ENCODE results near the gene CHD9NB.
A peak's percentile ranks its signal among the peaks of the same experiment; 100 is the strongest.

Gene CHD9NB

GRCh38 chr16:53022374-53022773 is 30.3 kb downstream of the CHD9NB start:
- peak; percentile 42 for DNase-seq

DNA sequence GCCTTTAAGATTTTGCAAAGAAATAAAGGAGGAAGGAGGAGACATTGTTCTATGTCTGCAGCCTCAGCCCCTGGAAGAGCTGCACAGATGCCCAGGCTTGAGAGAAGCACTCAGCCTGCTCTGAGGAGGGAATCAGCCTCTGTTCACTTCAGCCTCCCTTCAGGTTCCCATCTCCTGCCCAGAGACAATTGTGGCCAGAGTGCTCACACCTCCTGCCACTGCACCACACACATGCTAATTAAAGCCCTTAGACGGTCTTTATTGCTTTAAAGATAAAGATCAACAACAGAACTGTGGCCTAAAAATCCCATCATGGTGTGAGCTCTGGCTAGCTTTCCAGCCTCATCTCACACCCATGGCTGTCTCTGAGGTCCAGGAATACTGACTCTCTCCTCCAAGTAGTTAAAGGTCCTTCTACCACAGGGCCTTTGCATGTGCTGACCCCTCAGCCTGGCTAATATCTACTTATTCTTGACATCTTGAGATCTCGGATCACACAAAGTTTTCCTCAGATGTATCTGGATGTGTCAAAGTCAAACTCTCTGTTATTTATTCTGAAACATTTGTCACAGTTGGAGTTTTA is 33.8 kb downstream of the CHD9NB start:
- DNase-seq, result no peak

GRCh38 chr16:53014287-53014686 is 38.4 kb downstream of the CHD9NB start:
- no peak for DNase-seq

DNA sequence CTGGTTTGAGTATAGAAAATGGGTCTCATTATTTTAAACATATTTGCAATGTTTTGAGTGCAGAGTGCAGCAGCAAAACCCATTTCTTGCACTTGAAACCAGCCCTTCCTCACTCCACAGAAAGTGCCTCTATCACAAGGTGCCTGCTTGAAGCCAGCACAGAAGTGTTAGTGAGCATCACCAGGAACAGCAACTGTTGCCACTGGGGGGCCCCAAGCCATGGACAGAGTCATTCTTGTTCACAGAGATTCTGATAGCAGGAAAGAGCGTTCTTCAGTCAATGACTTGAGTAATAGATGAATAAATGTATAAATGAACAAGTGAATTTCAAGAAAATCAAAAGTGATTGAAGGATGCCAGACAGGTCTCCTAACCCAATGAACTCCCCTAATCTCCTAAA is 45.6 kb downstream of the CHD9NB start:
- no peak for DNase-seq

DNA sequence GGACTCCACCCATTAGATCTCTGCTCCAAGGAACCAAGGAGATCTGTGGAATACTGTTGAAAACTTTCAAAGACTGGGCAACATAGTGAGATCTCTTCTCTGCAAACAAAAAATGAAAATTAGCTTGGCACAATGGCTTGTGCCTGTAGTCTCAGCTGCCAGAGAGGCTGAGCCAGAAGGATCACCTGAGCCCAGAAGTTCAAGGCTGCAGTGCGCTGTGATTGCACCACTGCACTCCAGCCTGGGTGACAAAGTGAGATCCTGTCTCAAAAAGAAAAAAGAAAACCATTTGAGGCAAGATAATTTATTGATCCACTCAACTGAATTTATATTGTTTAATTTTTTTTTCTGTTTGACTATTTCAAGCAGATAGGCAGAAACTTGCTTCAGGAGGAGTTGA is 54.8 kb downstream of the CHD9NB start:
- DNase-seq, result no peak

DNA sequence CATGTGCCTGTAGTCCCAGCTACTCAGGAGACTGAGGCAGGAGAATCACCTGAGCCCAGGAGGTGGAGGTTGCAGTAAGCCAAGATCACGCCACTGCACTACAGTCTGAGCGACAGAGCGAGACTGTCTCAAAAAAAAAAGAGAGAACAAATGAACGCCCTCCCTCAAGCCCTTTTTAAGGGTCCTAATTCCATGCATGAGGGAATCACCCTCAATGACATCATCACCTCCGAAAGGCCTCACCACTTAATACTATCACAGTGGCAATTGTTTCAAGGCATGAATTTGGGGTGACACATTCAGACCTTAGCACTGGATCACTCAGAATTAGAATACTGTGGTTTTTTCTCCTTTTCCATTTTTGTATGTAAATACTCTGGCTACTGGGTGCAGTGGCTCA is 57.8 kb downstream of the CHD9NB start:
- DNase-seq, result no peak

DNA sequence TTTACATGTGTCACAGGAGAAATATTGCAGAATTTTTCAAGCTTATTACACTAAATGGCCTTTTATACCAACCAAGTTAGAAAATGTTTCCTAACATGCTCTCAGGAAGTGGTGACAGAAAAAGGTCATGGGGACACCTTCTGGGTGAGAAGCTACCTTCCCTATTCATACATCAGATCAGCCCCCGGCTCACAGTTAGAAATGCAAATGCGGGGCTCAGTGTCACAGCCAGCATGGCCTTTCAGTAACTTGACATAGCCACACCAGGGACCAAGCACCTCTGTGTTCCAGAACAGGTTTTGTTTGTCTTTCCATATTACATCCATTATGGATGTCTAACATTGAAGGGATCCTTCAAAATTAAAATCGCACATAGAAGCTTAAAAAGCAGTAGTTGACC is 59.5 kb downstream of the CHD9NB start:
- DNase-seq, result no peak

GRCh38 chr16:52991572-52991971 is 61.1 kb downstream of the CHD9NB start:
- no peak for DNase-seq
